Cardiac fibroblast (primary cell): ENCODE data around the gene PRDX5.
"Not testable (repeated sequence)": the region's sequence is repeated elsewhere in the genome, so short reads cannot be mapped to it uniquely, and the experiment has no call there.

ENCODE experiments used
- DNase-seq, 2 donors: peaks; one replicate each; pipeline versions ENCODE4 v3.0.0 to v3.0.0-alpha.2; 2010; ENCODE audit warnings: low read depth in 2 of 2
- H3K4me3 ChIP-seq, 2 donors: replicated peaks in 1 of 2; 1 replicate in 1 of 2; 2 replicates in 1 of 2; pipeline ENCODE4 v1.5.1; 2011; ENCODE audit warnings: low read depth in 2 of 2, low read length in 2 of 2, mild to moderate bottlenecking in 2 of 2, moderate library complexity in 1 of 2
- CTCF ChIP-seq: IDR thresholded peaks from one replicate; pipeline ENCODE4 v1.5.1; 2011; ENCODE audit warnings: low read depth, mild to moderate bottlenecking, low read length, inconsistent platforms

PRDX5 gene

GRCh38 chr11:64323373-64323772 is 5.5 kb downstream of the PRDX5 start:
- TF ChIP-seq CTCF = no peak
- DNase-seq = no peak
- no peak overlapping the region for H3K4me3 ChIP-seq

DNA sequence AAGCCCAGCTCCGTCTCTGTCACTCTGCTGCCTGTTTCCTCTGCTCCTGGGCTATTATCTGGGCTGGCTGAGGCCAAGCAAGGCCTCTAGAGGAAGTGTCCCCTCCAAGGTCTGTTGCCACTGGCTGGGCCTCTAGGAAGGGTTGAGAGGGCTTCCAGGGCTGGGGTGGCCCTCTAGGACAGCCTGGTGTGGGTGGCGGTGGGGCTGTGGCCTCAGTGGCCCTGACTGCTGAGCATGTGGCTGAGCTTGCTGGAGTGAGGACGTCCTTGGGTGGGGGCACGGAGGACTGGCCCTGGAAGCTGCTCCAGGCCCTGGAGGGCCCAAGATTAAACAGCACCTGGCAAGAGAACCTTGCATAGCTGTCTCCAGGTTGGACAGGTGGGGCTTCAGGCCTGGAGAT is 6.1 kb downstream of the PRDX5 start:
- not testable (repeated sequence) for H3K4me3 ChIP-seq, DNase-seq

- no peak for TF ChIP-seq CTCF
- DNase-seq = no peak
- no peak overlapping the region for H3K4me3 ChIP-seq
Observed at GRCh38 chr11:64324692-64325469, 7.0 kb downstream of the PRDX5 start.

GRCh38 chr11:64327375-64327774 is 9.5 kb downstream of the PRDX5 start:
- no peak for DNase-seq
- no peak overlapping the region for H3K4me3 ChIP-seq
- no peak for TF ChIP-seq CTCF

- no peak for TF ChIP-seq CTCF
- no peak overlapping the region for H3K4me3 ChIP-seq
- no peak for DNase-seq
Observed at GRCh38 chr11:64327993-64328392, 10.1 kb downstream of the PRDX5 start.

- H3K4me3 ChIP-seq = no peak overlapping the region
- no peak for DNase-seq
- no peak for TF ChIP-seq CTCF
Observed at GRCh38 chr11:64330888-64331287, 13.0 kb downstream of the PRDX5 start.

GRCh38 chr11:64331569-64332371 is 13.8 kb downstream of the PRDX5 start:
- H3K4me3 ChIP-seq = no peak overlapping the region
- DNase-seq = peak; percentile 89 to 95
- TF ChIP-seq CTCF = peak; percentile 88
